ENCODE data around the gene NBL1.

Gene NBL1

GRCh38 chr1:19706136-19706535, 62.0 kb downstream of the NBL1 start:
- H3F3A ChIP-seq (ENCODE audit: insufficient read depth, low read length) = no peaks in the 10 kb centered on the region

More at GRCh38 chr1:19706136-19706535, 62.0 kb downstream of the NBL1 start:
- Histone ChIP-seq H3K9ac (ENCODE audit: low read length) (no peak overlapping the region), H3K27ac (ENCODE audit: low read length) (no peak overlapping the region), H2AFZ (ENCODE audit: low read length) (no peak overlapping the region), H4K20me1 (ENCODE audit: insufficient read depth, low read length) (no peaks in the 10 kb centered on the region), H3K9me2 (replicated peaks; ENCODE audit: insufficient read depth, low read length) (no peaks in the 10 kb centered on the region), H3K4me3 (ENCODE audit: low read length) (no peak overlapping the region), H3K36me3 (replicated peaks; ENCODE audit: insufficient read depth, low read length) (no peaks in the 10 kb centered on the region), H3K79me2 (ENCODE audit: low read length) (no peaks in the 10 kb centered on the region), H3K9me3 (replicated peaks; ENCODE audit: insufficient read depth, low read length) (no peaks in the 10 kb centered on the region), H3K4me1 (ENCODE audit: low read length) (no peaks in the 10 kb centered on the region), H3K4me2 (ENCODE audit: low read depth, low read length) (no peak overlapping the region), H3K27me3 (replicated peaks; ENCODE audit: insufficient read depth, low read length) (no peaks in the 10 kb centered on the region)
- TF ChIP-seq EZH2 (optimal IDR thresholded peaks at IDR 0.05; ENCODE audit: low read depth, low read length) = no peak
- no peak for TF ChIP-seq CTCF (IDR thresholded peaks at IDR 0.05; ENCODE audit: low read length)
- no peak for TF ChIP-seq EZH2phosphoT487 (IDR thresholded peaks at IDR 0.05; ENCODE audit: low read length)
- no peak for DNase-seq
